Activated T-cell treated with anti-CD3 and anti-CD28 coated beads, Interleukin-2, amount 50 U/mL, for 1 hour (primary cell): ENCODE data around the gene CTSL.

Experiments used
- DNase-seq: peaks from one replicate; pipeline ENCODE4 v3.0.0-alpha.2; 2020

The CTSL gene

DNA sequence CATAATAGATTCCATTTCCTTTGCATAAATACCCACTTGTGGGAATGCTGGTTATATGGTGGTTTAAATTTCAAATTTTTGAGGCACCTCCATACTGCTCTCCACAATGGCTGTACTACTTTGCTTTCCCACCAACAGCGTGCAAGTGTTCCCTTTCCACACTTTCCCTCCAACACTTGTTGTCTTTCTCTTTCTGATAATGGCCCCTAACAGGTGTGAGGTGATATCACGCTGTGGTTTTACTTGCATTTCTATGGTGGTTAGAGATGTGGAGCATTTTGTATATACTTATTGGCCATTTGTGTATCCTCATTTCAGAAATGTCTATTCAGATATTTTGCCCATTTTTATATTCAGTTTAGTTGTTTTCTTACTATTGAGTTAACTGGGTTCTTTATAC is 34.6 kb downstream of the CTSL start:
- DNase-seq: no peak

DNA sequence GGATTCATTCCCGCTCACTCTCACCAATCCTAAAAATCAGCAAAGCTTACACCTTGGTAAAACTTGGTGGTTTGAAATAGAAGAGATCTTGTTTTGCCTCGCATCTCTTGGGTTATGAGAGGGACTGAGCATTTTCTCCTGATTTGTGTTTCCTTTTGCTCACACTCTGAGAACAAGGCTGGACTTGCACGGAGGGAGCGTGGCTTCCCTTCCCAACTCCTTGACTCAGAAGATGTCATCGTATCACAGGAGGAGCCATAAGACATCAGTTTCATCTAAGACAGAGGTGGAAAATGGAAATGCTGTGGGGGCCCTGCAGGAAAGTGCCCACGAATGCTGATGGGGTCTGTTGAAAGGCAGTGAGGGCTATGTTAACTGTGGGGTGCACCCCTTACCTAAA is 37.4 kb downstream of the CTSL start:
- no peak for DNase-seq

- no peak for DNase-seq
Measured at GRCh38 chr9:87765521-87765920, 39.6 kb downstream of the CTSL start.

DNA sequence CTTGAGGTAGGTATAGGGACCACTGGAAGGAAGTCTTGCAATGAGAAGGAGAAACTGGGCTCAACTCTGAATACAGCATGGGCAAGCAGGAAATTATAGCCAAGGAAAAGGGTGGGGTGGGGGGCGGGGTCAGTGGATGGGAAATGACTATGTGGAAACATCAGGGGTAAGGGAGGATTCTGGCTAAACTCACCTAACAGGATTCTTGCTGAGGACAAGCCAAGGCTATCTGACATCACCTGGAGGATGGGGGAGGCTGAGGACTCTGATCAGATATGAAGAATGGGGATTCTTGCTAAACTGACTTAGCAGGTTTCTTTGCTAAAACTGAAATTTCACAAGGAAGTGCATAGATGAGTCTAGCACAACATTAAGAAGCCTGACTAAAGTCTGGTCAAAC is 40.8 kb downstream of the CTSL start:
- DNase-seq: no peak

- DNase-seq: no peak
Measured at GRCh38 chr9:87770616-87771315, 44.8 kb downstream of the CTSL start.

- DNase-seq: no peak
Measured at GRCh38 chr9:87771316-87772006, 45.5 kb downstream of the CTSL start.

DNA sequence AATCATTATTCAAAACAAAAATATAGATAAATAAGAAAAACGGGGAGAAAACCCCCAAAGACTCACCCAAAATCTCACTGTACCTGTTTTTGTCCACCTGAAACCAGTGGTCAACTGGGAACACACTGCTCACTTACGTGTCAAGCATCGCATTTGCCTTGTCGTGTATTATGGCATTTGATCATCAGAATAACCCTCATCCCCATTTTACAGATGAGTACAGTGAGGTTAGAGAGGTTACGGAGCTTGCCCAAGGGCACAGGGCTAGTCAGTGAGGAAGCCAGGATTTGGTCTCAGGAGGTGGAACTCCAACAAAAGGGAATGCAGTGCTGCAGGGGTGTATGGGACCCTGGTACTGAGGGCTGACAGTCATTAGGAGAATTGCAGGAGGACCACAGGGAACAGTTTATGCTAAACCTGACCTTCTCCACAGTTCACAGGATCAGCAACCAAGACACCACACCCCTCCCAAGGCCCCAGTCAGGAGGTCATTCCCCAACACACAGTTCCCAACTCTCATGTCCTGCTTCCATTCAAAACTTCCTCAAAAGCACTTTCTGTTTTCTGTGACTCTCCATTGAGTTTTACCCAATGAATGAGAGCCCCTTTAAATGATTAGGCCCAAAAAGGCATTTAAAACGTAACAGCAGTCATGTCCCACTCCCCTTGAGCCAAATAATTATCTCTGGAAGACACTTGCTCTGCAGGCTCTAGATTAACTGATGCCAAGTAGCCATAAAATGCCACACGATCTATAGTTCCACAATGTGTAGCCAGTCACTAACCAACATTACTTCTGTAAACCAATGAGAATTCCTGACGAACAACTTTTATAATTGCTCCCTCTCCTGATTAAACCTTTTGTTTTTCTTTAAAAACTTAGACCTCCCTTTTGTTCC is 50.8 kb downstream of the CTSL start:
- no peak for DNase-seq

GRCh38 chr9:87778996-87779395 is 53.1 kb downstream of the CTSL start:
- DNase-seq: no peak
